ENCODE measurements around the gene SPDYE16.

DNA sequence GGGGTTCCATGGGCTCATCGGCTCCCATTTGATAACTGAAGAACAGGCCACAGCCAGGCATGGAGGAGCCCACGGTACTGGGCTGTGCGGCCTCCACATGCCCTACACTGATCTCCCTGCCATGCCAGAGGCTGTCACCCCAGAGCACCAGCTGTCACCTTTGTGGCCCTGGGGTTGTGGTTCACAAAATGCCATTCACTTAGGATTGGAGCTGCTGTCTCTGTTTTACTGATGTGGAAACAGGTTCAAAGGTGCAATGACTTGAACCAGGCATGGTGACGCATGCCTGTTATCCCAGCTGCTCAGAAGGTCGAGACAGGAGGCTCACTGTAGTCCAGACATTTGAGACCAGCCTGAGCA is 37.0 kb downstream of the SPDYE16 start:
- TF ChIP-seq CTCF (IDR thresholded peaks at IDR 0.05) (no peak), POLR2A (IDR thresholded peaks at IDR 0.05) (no peak)

All from adrenal gland (tissue), 5 donors.